HG03095 (cell line): ENCODE data around the gene RBM45.
"Not testable (repeated sequence)": the region's sequence is repeated elsewhere in the genome, so short reads cannot be mapped to it uniquely, and the experiment has no call there.

ENCODE experiments used
- ATAC-seq: cut with Tn5 transposase; IDR thresholded peaks from one replicate; pipeline ENCODE4 v1.9.1; 2021; ENCODE audit warnings: moderate library complexity; ENCODE audit not compliant: unreplicated experiment

RBM45 gene

GRCh38 chr2:178112202-178113152 is at the start of gene RBM45:
Gene RBM45 (plus strand): TSS chr2:178112437. CDS start chr2:178112547, 110 bp downstream.
- peak; percentile 88 for ATAC-seq

- ATAC-seq: no peak
These were observed 45.9 kb upstream of the RBM45 start for GRCh38 chr2:178066324-178066723.

- no peak for ATAC-seq
These were observed 45.2 kb upstream of the RBM45 start for GRCh38 chr2:178066890-178067669.

- no peak for ATAC-seq
These were observed 43.3 kb upstream of the RBM45 start for GRCh38 chr2:178068823-178069454.

- no peak for ATAC-seq
These were observed 42.7 kb upstream of the RBM45 start for GRCh38 chr2:178069551-178069950.

- no peak for ATAC-seq
These were observed 41.4 kb upstream of the RBM45 start for GRCh38 chr2:178070824-178071223.

- ATAC-seq: no peak
These were observed 40.2 kb upstream of the RBM45 start for GRCh38 chr2:178072000-178072382.

GRCh38 chr2:178072383-178073301 is 39.6 kb upstream of the RBM45 start, which contains the start of gene PDE11A:
Gene PDE11A (minus strand): TSS chr2:178072777. CDS start chr2:178072437, 340 bp downstream.
- no peak for ATAC-seq

- ATAC-seq: no peak
These were observed 37.9 kb upstream of the RBM45 start for GRCh38 chr2:178074123-178075005.

GRCh38 chr2:178075006-178075326 is 37.3 kb upstream of the RBM45 start:
- ATAC-seq: no peak

- no peak for ATAC-seq
These were observed 36.1 kb upstream of the RBM45 start for GRCh38 chr2:178076130-178076529.

- not testable (repeated sequence) for ATAC-seq
These were observed 33.0 kb upstream of the RBM45 start for GRCh38 chr2:178079279-178079678.

GRCh38 chr2:178082408-178083045 is 29.7 kb upstream of the RBM45 start:
- no peak for ATAC-seq

GRCh38 chr2:178084273-178084672 is 28.0 kb upstream of the RBM45 start:
- ATAC-seq: no peak

GRCh38 chr2:178088774-178089270 is 23.4 kb upstream of the RBM45 start:
- no peak for ATAC-seq

- ATAC-seq: no peak
These were observed 18.8 kb upstream of the RBM45 start for GRCh38 chr2:178093471-178093870.

GRCh38 chr2:178101321-178102079 is 10.7 kb upstream of the RBM45 start:
- ATAC-seq: no peak

- no peak for ATAC-seq
These were observed 6.7 kb upstream of the RBM45 start for GRCh38 chr2:178105566-178105965.
